Osteoblast (primary cell): ENCODE results near the gene LRP5. TPM values are rescaled to one million over a fixed set of nuclear protein-coding genes. Genes with fewer than 3 reads are reported as not detected.

Experiments
- DNase-seq: peaks from one replicate; pipeline ENCODE4 v3.0.0; 2011; ENCODE audit warnings: low spot score, mixed read lengths; ENCODE audit not compliant: insufficient read length; ENCODE audit errors: missing footprints
- H2AFZ ChIP-seq: 2 replicates; pipeline ENCODE4 v1.6.0; 2011; ENCODE audit warnings: mild to moderate bottlenecking, low read length
- H3K27ac ChIP-seq: 2 replicates; pipeline ENCODE4 v1.5.1; 2011; ENCODE audit warnings: mild to moderate bottlenecking, low read depth, low read length, moderate library complexity
- H3K27me3 ChIP-seq: 2 replicates; pipeline ENCODE4 v1.6.0; 2012; ENCODE audit warnings: mild to moderate bottlenecking, control low read depth, inconsistent platforms, low read length, moderate library complexity; ENCODE audit not compliant: insufficient read depth
- H3K36me3 ChIP-seq: 2 replicates; pipeline ENCODE4 v1.5.1; 2011; ENCODE audit warnings: mild to moderate bottlenecking, low read length, control low read depth, moderate library complexity; ENCODE audit not compliant: insufficient read depth
- H3K4me1 ChIP-seq: 2 replicates; pipeline ENCODE4 v1.5.1; 2011; ENCODE audit warnings: mild to moderate bottlenecking, low read length, control low read depth, moderate library complexity; ENCODE audit not compliant: insufficient read depth
- H3K4me2 ChIP-seq: 2 replicates; pipeline ENCODE4 v1.6.0; 2011; ENCODE audit warnings: mild to moderate bottlenecking, low read length; ENCODE audit not compliant: insufficient read depth
- H3K4me3 ChIP-seq: fragments of 200-600 bp; sonication (generic); 3 replicates; pipeline ENCODE4 v1.5.1; 2012; ENCODE audit warnings: mild to moderate bottlenecking, low read length, inconsistent platforms; ENCODE audit not compliant: insufficient read depth
- H3K79me2 ChIP-seq: 2 replicates; pipeline ENCODE4 v1.6.0; 2012; ENCODE audit warnings: mild to moderate bottlenecking, low read length, control low read depth, inconsistent platforms; ENCODE audit not compliant: insufficient read depth
- H3K9me3 ChIP-seq: 2 replicates; pipeline ENCODE4 v1.5.1; 2011; ENCODE audit warnings: low read depth, low read length, control low read depth
- H4K20me1 ChIP-seq: 2 replicates; pipeline ENCODE4 v1.6.0; 2012; ENCODE audit warnings: mild to moderate bottlenecking, low read length, control low read depth; ENCODE audit not compliant: insufficient read depth
- total RNA-seq: library from RNA; depleted of rRNA; stranded (reverse); fragments of >200 nt; gene quantifications from 2 replicates; pipeline ENCODE4 v1.2.3, GENCODE V29; 2012
- TF ChIP-seq, protein P1 (sequence below): IDR thresholded peaks from 2 replicates; pipeline ENCODE4 v1.5.1; 2011; ENCODE audit warnings: mild to moderate bottlenecking, low read depth, low read length, moderate library complexity; ENCODE audit errors: extremely low read depth

The LRP5 gene
- total RNA-seq, 1 donor, result 16.3 TPM

DNA sequence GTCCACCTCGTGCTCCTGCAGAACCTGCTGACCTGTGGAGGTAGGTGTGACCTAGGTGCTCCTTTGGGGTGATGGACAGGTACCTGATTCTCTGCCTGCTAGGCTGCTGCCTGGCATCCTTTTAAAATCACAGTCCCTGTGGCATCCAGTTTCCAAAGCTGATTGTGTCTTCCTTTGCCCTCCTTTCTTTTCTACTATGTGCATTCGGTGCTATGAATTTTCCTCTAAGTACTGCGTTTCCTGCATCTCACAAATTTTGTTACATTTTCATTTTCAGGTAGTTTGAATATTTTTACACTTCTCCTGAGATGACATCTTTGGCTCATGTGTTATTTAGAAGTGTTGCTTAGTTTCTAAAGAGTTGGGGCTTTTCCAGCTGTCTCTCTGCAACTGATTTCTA is 117.3 kb downstream of the LRP5 start:
- Histone ChIP-seq H3K4me1 (no peaks in the 10 kb centered on the region), H3K4me3 (no peak overlapping the region), H3K27me3 (no peaks in the 10 kb centered on the region), H3K27ac (no peak overlapping the region), H3K79me2 (no peaks in the 10 kb centered on the region), H3K4me2 (no peak overlapping the region), H4K20me1 (no peaks in the 10 kb centered on the region), H3K36me3 (peaks cover 10% of the 10 kb centered on the region), H2AFZ (no peak overlapping the region), H3K9me3 (peaks cover 10% of the 10 kb centered on the region)
- peak; percentile 56 for DNase-seq
- TF ChIP-seq, protein P1, sequence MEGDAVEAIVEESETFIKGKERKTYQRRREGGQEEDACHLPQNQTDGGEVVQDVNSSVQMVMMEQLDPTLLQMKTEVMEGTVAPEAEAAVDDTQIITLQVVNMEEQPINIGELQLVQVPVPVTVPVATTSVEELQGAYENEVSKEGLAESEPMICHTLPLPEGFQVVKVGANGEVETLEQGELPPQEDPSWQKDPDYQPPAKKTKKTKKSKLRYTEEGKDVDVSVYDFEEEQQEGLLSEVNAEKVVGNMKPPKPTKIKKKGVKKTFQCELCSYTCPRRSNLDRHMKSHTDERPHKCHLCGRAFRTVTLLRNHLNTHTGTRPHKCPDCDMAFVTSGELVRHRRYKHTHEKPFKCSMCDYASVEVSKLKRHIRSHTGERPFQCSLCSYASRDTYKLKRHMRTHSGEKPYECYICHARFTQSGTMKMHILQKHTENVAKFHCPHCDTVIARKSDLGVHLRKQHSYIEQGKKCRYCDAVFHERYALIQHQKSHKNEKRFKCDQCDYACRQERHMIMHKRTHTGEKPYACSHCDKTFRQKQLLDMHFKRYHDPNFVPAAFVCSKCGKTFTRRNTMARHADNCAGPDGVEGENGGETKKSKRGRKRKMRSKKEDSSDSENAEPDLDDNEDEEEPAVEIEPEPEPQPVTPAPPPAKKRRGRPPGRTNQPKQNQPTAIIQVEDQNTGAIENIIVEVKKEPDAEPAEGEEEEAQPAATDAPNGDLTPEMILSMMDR, result no peak

DNA sequence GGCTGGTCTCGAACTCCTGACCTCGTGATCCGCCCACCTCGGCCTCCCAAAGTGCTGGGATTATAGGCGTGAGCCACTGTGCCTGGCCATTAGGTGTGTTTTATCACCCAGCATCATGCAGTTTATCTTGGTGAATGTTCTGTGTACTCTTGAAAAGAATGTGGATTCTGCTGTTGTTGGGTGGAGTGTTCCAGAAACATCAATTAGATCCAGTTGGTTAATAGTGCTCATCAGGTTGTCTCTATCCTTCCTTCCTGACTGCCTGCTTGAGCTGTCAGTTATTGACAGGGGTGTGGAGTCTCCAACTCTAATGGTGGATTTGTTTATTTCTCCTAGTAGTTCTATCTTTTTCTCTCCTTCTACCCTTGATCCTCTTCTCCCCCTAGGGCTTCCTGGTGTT is 118.0 kb downstream of the LRP5 start:
- Histone ChIP-seq H3K79me2 (no peaks in the 10 kb centered on the region), H3K9me3 (peaks cover 10% of the 10 kb centered on the region), H3K4me2 (no peak overlapping the region), H4K20me1 (no peaks in the 10 kb centered on the region), H3K36me3 (peaks cover 10% of the 10 kb centered on the region), H3K27ac (no peak overlapping the region), H3K4me3 (no peak overlapping the region), H2AFZ (no peak overlapping the region), H3K4me1 (no peaks in the 10 kb centered on the region), H3K27me3 (no peaks in the 10 kb centered on the region)
- DNase-seq, result peak; percentile 54
- TF ChIP-seq, protein P1, result no peak

DNA sequence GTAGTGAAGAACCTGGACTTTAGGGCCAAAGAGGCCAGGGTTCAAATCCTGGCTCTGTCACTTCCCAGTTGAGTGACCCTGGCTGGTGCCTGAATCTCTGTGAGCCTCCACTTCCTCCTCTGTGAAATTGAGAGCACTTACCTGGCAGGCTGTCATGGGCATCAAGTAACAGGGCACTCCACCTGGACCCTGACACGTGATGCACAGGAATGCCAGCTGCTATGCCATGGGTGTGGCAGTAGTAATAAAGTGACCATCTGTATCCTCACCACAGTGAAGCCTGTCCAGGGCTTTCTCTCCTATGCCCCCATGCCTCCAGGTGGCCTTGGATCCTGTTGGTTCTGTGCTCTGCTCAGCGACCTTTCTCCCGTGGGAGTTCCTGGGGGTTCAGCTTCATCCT is 118.4 kb downstream of the LRP5 start:
- no peak overlapping the region for H3K4me2 ChIP-seq
- H3K27me3 ChIP-seq, result no peaks in the 10 kb centered on the region
- H3K27ac ChIP-seq, result no peak overlapping the region
- no peak overlapping the region for H2AFZ ChIP-seq
- no peaks in the 10 kb centered on the region for H3K4me1 ChIP-seq
- H4K20me1 ChIP-seq, result no peaks in the 10 kb centered on the region
- H3K4me3 ChIP-seq, result no peak overlapping the region
- peak; percentile 35 for DNase-seq
- TF ChIP-seq, protein P1, result no peak
- no peaks in the 10 kb centered on the region for H3K79me2 ChIP-seq
- H3K9me3 ChIP-seq, result peaks cover 10% of the 10 kb centered on the region
- H3K36me3 ChIP-seq, result peaks cover 10% of the 10 kb centered on the region

DNA sequence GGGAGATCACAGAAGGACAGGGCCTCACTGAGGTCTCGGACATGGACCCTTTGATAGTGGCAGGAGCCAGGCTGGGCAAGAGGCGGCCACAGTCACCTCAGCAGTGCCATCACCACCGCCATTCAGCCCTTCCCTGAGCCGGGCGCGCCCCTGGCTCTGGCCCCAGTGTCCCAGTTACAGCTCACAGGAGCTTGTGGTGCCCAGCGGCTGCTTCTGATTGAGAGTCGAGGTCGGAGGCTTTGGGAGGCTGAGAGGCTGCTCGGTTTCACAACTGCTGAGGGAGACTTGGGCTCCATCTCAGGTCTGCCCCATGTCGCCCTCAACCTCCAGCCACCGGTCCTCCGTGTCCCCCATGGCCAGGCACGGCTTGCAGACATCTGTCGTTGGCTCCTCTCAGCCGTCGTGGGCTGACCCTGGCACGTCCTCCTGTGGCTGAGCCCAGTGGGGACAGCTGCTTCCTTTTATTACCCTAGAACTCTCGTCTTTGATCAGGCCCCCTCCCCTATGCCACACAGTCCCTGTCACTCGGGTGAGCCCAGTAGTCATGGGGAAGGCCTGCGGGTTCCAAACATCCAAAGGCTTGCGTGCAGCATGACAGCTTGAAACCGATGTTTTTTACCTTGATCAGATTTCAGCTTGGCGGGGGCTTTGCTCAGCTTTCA is 119.7 kb downstream of the LRP5 start:
- DNase-seq, result peak; percentile 63
- Histone ChIP-seq H3K79me2 (no peaks in the 10 kb centered on the region), H3K27me3 (no peaks in the 10 kb centered on the region), H3K27ac (no peak overlapping the region), H3K4me2 (no peak overlapping the region), H3K9me3 (peaks cover 10% of the 10 kb centered on the region), H2AFZ (no peak overlapping the region), H3K4me1 (peaks cover under 1% of the 10 kb centered on the region), H3K4me3 (no peak overlapping the region), H4K20me1 (no peaks in the 10 kb centered on the region), H3K36me3 (peaks cover 10% of the 10 kb centered on the region)
- TF ChIP-seq, protein P1, result no peak
